ENCODE data around the gene TEX9. TPM values are rescaled to one million over a fixed set of nuclear protein-coding genes. Genes with fewer than 3 reads are reported as not detected.

The TEX9 gene
- total RNA-seq, 1 experiment from 2014 or later = 8.4 TPM

- Histone ChIP-seq H3K14ac (ENCODE audit: insufficient read depth, low read length) (no peak overlapping the region), H3T11ph (ENCODE audit: low read length) (no peak overlapping the region), H4K20me1 (ENCODE audit: control insufficient read depth, insufficient read depth, insufficient read length) (no peaks in the 10 kb centered on the region), H3K79me1 (ENCODE audit: insufficient read depth, low read depth, low read length, poor library complexity, severe bottlenecking) (no peaks in the 10 kb centered on the region), H4K8ac (replicated peaks; ENCODE audit: insufficient read length, low read depth, low read length) (no peak overlapping the region), H2BK120ac (ENCODE audit: low read depth, low read length, poor library complexity, severe bottlenecking) (no peak overlapping the region), H3K9me3 (ENCODE audit: control insufficient read depth, low read depth, low read length) (no peaks in the 10 kb centered on the region), H3K4ac (ENCODE audit: low read depth, low read length) (no peak overlapping the region), H2AK5ac (ENCODE audit: insufficient read length, low read length) (no peak overlapping the region), H3K18ac (ENCODE audit: insufficient read length, low read depth, low read length) (no peak overlapping the region), H2BK20ac (ENCODE audit: low read depth, low read length, poor library complexity, severe bottlenecking) (no peak overlapping the region), H4K5ac (ENCODE audit: insufficient read length, low read depth, low read length) (no peak overlapping the region), H3K4me2 (ENCODE audit: insufficient read depth, insufficient read length, low read length) (no peak overlapping the region), H4K91ac (ENCODE audit: insufficient read length, low read depth, low read length) (no peak overlapping the region), H3K79me2 (ENCODE audit: insufficient read depth, low read length) (no peaks in the 10 kb centered on the region), H3K27ac (ENCODE audit: insufficient read length, low read depth, low read length) (no peak overlapping the region), H3K23ac (ENCODE audit: insufficient read length, low read depth, low read length) (no peak overlapping the region), H2BK5ac (ENCODE audit: insufficient read length, low read length) (no peak overlapping the region), H3K27me3 (ENCODE audit: insufficient read depth, low read length) (no peaks in the 10 kb centered on the region), H3K9ac (ENCODE audit: extremely low read depth, insufficient read length, low read length) (no peak overlapping the region), H2AFZ (ENCODE audit: low read length) (no peak overlapping the region), H2BK12ac (ENCODE audit: insufficient read length, low read depth, low read length) (no peak overlapping the region), H2BK15ac (ENCODE audit: low read depth, low read length) (no peak overlapping the region), H3K56ac (ENCODE audit: insufficient read length, low read depth, low read length) (no peak overlapping the region), H3K23me2 (ENCODE audit: insufficient read length, low read depth, low read length, poor library complexity, severe bottlenecking) (no peaks in the 10 kb centered on the region), H3K4me1 (ENCODE audit: insufficient read depth, low read length) (no peaks in the 10 kb centered on the region)
- Mint-ChIP-seq H3K9me3 (peaks cover 4 to 7% of the 10 kb centered on the region in 2 experiments; a peak in 4 of 5 replicates), H3K27ac (no peak overlapping the region), H3K4me1 (no peaks in the 10 kb centered on the region), H3K27me3 (ENCODE audit: low read depth) (no peaks in the 10 kb centered on the region), H3K36me3 (ENCODE audit: insufficient read depth in 1 of 3, low read depth in 3 of 3) (peaks cover 7 to 13% (median 8%) of the 10 kb centered on the region in 3 experiments; a peak in 6 of 7 replicates), H3K4me3 (no peak overlapping the region)
- WGBS (ENCODE audit: extremely low coverage, insufficient read length, low lambda C conversion rate) = no CpG with 5 or more reads among the region's 3 CpGs
- no peak for DNase-seq
- no peak for TF ChIP-seq CTCF (conservative IDR thresholded peaks at IDR 0.05)
Measured at GRCh38 chr15:56385908-56386307, 20.7 kb downstream of the TEX9 start.
